Measurements from ENCODE around the gene F2RL1.
"Not testable (repeated sequence)": the region's sequence is repeated elsewhere in the genome, so short reads cannot be mapped to it uniquely, and the experiment has no call there.

F2RL1 gene

GRCh38 chr5:76818844-76819831 lies at the start of gene F2RL1:
Gene F2RL1, plus strand, starts transcription at chr5:76819030. Its CDS starts 153 bp downstream, at chr5:76819183.
- DNase-seq: peak; percentile 83

DNA sequence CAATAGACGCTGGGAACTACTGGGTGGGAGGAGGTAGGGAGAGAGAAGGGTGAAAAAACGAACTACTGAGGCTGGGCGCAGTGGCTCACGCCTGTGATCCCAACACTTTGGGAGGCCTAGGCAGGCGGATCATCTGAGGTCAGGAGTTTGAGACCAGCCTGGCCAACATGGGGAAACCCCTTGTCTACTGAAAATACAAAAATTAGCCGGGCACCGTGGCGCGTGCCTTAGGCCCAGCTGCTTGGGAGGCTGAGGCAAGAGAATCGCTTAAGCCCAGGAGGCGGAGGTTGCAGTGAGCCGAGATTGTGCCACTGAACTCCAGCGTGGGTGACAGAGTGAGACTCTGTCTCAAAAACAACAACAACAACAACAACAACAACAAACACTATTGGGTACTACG lies 47.8 kb upstream of the F2RL1 start:
- DNase-seq: not testable (repeated sequence)

GRCh38 chr5:76771705-76772405 lies 47.0 kb upstream of the F2RL1 start:
- DNase-seq: no peak

GRCh38 chr5:76775921-76776320 lies 42.9 kb upstream of the F2RL1 start:
- DNase-seq: no peak

DNA sequence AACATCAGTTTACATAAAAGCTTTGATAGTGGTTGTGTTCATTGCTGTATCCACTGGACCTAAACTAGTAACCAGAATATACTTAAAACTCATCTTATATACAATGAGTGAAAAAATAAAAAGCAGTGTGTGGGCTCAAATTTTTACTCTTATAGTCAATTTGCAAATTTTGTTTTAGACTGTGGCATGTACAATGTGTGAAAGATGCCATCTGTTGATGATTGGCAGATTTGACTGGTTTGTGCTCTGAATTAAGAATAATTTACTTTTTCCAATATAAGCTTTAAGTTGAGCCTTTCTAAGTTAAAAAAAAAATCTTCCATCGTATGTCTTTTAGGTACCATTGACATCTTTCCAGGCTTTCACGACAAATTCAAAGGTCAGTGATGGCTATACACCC lies 42.4 kb upstream of the F2RL1 start:
- DNase-seq: no peak

GRCh38 chr5:76780616-76781015 lies 38.2 kb upstream of the F2RL1 start:
- not testable (repeated sequence) for DNase-seq

DNA sequence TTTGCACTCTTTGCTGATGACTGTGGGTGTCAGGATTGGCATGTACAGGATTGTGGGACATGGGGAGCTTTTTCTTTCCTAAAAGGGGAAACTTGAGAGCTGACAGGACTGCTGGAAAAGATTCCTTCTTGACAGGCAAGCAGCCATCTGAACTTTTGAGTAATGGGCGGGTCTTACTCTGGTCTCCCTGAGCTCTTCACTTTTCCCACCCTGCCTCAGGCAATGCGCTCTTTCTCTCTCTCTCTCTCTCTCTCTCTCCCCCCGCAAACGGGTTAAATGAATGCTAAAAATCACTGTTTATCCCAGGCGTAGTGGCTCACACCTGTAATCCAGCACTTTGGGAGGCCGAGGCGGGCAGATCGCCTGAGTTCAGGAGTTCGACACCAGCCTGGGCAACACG lies 37.1 kb upstream of the F2RL1 start:
- no peak for DNase-seq

DNA sequence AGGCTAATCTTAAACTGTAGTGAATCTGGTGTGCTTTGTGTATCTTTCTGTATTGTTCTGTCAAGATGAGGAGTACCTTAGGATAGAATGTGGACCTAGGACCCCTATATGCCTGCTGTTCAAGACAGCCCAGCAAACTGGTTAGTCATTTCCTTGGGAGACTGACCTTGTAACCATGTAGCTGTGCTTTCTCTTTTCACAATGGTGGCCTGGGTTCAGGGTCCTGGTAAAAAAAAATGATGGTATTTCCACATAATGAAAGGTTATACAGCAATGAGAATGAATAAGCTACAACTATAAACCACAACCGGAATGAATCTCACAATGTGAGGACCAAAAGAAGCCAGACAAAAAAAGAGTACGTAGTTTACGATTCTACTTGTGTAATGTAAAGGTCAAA lies 36.4 kb upstream of the F2RL1 start:
- DNase-seq: no peak

GRCh38 chr5:76787237-76787636 lies 31.6 kb upstream of the F2RL1 start:
- DNase-seq: peak; percentile 66

DNA sequence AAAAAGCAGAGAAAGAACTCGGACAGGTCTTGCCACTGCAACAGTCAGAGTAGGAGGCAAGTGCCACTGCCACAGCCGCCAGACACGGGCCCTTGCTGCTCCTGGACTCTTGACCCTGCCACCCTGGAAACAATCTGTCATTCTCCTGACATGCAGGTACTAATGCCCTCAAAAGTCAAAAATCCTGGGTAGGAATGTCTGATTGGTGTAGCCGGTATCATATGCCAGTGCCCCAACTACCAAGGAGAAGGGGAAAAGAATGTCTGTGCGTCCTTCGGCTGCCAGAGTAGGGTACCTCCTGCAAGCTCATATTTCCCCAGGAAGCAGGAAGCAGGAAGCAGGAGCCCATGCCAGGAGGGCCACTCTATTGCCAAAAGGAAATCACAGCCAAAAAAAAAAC lies 30.5 kb upstream of the F2RL1 start:
- no peak for DNase-seq

DNA sequence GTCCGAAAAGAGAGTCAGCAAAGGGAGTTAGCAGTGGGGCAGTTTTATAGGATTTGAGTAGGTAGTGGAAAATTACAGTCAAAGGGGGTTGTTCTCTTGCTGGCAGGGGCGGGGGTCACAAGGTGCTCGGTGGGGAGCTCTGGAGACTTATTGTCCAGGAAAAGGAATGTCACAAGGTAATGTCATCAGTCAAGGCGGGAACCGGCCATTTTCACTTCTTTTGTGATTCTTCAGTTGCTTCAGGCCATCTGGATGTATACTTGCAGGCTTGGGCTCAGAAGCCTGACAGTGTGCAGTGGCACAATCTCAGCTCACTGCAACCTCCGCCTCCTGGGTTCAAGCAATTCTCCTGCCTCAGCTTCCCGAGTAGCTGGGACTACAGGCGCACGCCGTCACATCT lies 29.6 kb upstream of the F2RL1 start:
- not testable (repeated sequence) for DNase-seq

DNA sequence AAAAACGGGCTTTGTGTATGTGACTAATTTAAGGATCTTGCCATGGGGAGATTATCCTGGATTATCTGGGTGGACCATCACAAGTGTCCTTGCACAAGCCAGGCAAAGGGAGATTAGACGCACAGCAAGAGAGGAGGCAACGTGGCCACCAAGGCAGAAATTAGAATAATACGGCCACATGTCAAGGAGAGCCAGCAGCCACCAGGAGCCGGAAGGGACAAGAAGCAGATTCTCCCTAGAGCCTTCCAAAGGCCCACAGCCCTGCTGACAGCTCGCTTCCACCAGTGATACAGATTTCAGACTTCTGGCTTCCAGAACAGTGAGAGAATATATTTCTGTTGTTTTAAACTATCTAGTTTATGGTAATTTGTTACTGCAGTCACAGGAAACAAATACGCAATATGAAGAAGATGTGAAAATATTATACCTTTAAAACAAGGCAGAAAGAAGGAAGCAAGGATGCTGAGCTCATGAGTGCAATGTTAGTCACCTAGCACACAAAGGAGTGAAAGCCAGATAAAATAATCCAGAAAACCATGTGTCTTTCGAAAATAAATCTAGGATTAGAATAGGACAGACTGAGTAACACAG lies 28.7 kb upstream of the F2RL1 start:
- no peak for DNase-seq

DNA sequence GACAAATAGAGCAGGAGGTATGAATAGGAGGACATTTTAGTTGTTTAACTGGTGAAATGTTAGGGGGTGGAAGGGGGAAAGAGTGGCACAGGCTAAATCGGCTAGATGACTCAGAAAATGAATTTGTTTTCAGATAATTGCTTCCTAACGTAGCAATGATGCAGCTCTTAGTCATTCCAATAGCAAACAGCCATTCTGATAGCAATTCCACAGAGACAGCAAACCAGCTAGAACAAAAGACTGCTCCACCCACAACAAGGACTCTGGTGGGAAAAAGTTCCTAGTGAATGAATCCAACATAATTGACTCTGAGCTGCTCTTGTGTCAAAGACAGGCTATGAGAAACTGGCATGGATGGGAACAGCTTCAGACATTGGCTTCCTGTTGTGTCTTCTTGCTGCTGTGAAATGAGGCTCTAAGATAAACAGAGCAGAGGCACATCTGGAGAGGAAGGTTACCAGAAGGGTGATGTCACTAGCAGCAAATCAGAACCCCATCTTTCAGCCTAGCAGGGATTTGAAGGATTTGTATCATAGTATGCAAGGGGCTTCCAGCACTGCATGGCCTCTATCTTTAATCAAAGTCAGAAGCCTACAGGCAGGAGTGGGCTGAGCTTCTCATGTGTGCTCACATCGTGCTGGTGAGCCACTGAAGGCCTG lies 28.1 kb upstream of the F2RL1 start:
- no peak for DNase-seq

DNA sequence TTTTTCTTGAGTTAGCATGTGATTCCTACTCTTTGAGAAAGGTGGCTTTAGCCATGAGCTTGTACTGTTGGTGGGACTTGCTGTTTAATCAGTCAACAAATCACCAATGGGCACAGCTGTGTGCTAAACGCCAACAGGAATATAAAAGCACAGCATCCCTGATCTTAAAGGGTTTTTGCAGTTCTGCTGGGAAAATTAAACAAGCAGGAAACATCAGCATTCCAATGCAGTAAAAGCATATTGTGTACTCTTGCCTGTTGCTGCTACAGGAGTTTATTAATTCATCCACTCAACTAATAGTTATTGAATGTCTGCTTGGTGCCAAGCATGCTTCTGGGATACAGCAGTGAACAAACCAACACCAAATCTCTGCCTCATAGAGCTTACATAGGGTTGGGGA lies 27.4 kb upstream of the F2RL1 start:
- DNase-seq: no peak

- DNase-seq: no peak
These were observed 24.0 kb upstream of the F2RL1 start for GRCh38 chr5:76794871-76795270.

DNA sequence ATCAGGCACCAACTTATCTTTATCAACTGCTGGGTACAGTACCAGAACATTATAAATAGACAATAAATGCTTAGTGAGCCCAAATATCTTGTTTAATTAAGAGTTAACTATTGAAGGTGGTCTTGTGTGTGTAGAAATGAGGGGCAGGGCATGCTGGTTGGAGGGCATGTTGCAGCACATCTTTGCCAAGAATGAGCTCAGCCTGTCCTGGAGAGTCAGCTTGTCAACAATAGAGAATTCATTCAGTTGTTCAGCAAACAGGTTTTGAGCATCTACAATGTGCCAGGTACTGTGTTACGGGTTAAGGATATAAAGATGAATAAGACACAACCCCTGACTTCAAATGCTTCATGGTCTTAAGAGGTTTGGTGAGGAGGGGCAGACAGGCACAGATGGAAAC lies 19.2 kb upstream of the F2RL1 start:
- no peak for DNase-seq

DNA sequence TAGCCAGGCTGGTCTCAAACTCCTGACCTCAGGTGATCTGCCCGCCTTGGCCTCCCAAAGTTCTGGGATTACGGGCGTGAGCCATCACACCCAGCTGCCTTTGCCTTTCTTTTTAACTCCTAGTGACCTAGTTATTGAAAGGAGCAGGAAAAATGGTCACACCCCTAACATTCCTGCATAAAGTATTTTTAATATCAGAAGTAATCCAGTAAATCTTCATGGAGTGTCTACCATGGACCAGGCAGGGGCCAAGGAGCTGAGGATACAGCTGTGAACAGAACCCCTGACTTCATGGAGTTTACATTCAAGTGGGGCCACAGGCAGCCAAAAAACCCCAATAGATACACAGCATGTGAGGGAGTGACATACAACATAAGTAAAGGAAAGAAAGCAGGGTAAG lies 18.3 kb upstream of the F2RL1 start:
- no peak for DNase-seq

GRCh38 chr5:76801159-76801802 lies 17.5 kb upstream of the F2RL1 start:
- DNase-seq: no peak

DNA sequence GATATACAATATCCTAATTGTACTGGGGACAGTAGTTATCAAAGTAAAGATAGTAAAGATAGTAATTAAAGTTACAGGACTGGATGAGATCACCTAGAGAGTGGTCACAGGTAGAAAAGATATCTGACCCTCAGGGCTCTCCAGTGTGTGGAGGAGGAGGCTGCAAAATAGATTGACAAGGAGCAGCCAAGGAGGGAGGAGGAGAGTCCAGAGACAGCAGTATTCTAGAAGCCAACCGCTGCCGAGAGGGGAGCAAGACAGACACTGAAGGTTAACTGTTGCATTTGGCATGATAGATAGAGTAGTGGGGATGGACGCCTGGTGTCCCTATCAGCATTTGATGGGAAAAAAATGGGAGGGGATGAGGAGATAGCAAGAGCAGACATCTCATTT lies 17.0 kb upstream of the F2RL1 start:
- DNase-seq: no peak

- DNase-seq: no peak
These were observed 14.6 kb upstream of the F2RL1 start for GRCh38 chr5:76804266-76804665.

GRCh38 chr5:76805821-76806505 lies 12.9 kb upstream of the F2RL1 start:
- DNase-seq: no peak

- no peak for DNase-seq
These were observed 11.5 kb upstream of the F2RL1 start for GRCh38 chr5:76807296-76807695.

All from NCI-H2029 (cell line).